Activated CD8-positive, alpha-beta memory T cell treated with anti-CD3 and anti-CD28 coated beads for 24 hours (primary cell): ENCODE results near the gene ZNF74.
"Not testable (repeated sequence)": the region's sequence is repeated elsewhere in the genome, so short reads cannot be mapped to it uniquely, and the experiment has no call there.

Source experiments
- DNase-seq: peaks from one replicate; pipeline ENCODE4 v3.0.0-alpha.2; 2020

Gene ZNF74

GRCh38 chr22:20401376-20402014 lies 7.5 kb downstream of the ZNF74 start:
- no peak for DNase-seq

- DNase-seq: no peak
Measured at GRCh38 chr22:20402960-20403778, 9.2 kb downstream of the ZNF74 start.

- DNase-seq: no peak
Measured at GRCh38 chr22:20403779-20404140, 9.8 kb downstream of the ZNF74 start.

DNA sequence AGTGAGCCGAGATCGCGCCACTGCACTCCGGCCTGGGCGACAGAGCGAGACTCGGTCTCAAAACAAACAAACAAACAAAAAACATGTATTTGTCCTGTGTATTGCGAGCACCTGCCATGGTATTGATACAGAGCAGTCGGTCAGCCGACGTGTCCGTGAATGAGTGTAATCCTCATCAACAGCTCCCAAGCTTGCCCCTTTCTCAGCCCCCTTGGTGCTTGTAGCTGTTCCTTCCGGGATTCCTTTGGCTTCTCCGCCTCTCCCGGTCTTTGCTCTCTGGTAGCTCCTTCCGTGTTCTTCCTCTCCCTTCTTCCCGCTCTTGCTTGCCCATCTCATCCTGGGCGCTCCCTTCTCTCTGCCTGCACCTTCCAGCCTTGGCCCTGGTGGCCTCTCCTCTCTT lies 10.9 kb downstream of the ZNF74 start:
- no peak for DNase-seq

DNA sequence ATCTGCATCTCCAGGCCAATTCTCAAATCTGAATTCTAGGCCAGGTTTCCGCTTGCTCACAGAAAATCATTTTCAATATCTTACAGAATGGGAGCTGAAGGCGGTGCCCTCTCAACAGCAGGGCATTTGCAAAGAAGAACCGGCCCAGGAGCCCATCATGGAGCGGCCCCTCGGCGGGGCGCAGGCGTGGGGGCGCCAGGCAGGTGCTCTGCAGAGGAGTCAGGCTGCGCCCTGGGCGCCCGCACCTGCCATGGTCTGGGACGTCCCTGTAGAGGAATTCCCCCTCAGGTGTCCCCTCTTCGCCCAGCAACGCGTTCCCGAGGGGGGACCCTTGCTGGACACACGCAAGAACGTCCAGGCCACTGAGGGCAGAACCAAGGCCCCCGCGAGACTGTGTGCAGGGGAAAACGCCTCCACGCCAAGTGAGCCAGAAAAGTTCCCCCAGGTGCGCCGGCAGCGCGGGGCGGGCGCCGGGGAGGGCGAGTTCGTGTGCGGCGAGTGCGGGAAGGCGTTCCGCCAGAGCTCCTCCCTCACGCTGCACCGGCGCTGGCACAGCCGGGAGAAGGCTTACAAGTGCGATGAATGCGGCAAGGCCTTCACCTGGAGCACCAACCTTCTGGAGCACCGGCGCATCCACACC lies 11.5 kb downstream of the ZNF74 start:
- DNase-seq: no peak

DNA sequence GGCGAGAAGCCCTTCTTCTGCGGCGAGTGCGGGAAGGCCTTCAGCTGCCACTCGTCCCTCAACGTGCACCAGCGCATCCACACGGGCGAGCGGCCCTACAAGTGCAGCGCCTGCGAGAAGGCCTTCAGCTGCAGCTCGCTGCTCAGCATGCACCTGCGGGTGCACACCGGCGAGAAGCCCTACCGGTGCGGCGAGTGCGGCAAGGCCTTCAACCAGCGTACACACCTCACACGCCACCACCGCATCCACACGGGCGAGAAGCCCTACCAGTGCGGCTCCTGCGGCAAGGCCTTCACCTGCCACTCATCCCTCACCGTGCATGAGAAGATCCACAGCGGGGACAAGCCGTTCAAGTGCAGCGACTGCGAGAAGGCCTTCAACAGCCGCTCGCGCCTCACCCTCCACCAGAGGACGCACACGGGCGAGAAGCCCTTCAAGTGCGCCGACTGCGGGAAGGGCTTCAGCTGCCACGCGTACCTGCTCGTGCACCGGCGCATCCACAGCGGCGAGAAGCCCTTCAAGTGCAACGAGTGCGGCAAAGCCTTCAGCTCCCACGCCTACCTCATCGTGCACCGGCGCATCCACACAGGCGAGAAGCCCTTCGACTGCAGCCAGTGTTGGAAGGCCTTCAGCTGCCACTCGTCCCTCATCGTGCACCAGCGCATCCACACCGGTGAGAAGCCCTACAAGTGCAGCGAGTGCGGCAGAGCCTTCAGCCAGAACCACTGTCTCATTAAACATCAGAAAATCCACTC lies 12.2 kb downstream of the ZNF74 start:
- no peak for DNase-seq

DNA sequence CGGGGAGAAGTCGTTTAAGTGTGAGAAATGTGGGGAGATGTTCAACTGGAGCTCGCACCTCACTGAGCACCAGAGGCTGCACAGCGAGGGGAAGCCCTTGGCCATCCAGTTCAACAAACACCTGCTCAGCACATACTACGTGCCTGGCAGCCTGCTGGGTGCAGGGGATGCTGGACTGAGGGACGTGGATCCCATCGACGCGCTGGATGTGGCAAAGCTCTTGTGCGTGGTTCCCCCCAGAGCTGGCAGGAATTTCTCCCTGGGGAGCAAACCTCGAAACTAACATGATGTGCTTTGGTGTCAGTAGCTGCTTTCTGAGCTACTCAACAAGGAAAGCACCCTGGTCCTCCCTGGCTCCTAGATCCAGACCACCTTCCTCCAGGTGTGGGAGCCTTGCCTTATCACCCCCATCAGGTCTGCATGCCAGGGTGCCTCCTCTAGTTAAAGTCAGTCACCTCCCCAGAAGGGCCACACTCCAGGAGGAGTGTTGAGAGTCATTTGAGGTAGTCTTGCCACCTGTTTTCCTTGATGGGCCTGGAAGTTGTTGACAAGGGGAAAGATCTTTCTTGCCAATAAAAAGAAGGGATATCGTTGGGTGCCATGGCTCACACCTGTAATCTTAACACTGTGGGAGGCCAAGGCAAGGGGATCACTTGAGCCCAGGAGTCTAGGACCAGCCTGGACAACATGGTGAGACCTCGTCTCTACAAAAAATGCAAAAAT lies 12.9 kb downstream of the ZNF74 start:
- DNase-seq: no peak

DNA sequence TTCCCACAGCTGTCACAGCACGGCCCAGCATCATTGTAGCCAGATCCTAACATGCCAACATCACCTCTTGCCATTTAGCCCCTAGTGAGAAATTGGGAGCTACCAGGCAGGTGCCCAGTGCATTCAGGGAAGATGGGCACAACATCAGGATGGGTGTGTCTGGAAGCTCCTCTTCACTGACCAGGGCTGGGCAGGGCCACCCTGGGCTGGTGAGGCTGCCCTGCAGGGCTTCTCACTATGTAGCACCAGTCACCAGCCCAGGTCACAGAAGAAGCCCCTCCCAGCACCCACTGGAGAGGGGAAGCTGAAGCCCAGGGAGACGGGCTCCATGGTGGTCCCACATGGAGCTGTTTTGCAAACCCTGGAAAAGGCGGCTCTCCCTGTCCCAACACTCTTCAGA lies 13.9 kb downstream of the ZNF74 start:
- DNase-seq: peak; percentile 15

GRCh38 chr22:20408891-20409290 lies 14.9 kb downstream of the ZNF74 start:
- DNase-seq: no peak

GRCh38 chr22:20409385-20409784 lies 15.4 kb downstream of the ZNF74 start:
- DNase-seq: peak; percentile 4

- no peak for DNase-seq
Measured at GRCh38 chr22:20412474-20413216, 18.7 kb downstream of the ZNF74 start.

DNA sequence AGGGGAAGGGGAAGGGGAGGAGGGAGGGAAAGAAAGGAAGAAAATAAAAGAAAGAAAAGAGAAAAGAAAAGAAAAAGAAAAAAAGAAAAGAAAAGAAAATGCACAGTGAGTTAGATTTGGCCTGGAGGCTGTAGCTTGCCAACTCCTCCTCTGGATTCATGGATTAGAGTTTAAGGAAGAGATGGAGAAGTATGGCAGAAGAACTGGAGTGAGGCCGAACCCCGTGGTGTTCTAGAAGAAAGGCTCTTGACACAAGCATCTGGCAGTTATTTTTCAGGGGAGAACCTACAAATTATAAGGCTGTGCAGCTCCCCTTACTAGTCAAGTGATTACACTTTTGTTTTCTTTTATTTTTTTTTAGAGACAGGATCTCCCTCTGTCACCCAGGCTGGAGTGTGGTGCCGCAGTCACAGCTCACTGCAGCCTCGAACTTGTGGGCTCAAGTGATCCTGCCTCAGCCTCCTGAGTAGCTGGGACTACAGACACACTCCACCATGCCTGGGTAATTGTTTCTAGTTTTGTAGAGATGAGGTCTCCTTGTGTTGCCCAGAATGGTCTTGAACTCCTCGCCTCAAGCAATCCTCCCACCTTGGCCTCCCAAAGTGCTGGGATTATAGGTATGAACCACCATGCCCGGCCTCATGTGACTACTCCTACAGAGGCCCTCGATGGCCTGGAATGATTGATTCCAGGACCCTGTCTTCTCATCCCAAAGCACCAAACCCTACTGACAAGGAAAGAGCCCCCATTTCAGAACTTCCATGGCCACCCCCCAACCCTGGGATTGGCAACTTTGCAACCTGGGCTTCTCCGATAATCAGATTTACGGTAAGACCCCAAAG lies 19.5 kb downstream of the ZNF74 start:
- no peak for DNase-seq

- no peak for DNase-seq
Measured at GRCh38 chr22:20414059-20414440, 20.1 kb downstream of the ZNF74 start.

GRCh38 chr22:20414450-20414849 lies 20.5 kb downstream of the ZNF74 start:
- no peak for DNase-seq

DNA sequence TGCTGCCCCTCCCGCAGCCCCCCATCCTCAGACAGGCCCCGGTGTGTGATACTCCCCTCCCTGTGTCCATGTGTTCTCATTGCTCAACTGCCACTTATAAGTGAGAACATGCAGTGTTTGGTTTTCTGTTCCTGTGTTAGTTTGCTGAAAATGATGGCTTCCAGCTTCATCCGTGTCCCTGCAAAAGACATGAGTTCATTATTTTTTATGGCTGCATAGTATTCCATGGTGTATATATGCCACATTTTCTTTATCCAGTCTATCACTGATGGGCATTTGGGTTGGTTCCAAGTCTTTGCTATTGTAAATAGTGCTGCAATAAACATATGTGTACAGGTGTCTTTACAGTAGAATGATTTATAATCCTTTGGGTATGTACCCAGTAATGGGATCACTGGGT lies 21.3 kb downstream of the ZNF74 start:
- DNase-seq: not testable (repeated sequence)

DNA sequence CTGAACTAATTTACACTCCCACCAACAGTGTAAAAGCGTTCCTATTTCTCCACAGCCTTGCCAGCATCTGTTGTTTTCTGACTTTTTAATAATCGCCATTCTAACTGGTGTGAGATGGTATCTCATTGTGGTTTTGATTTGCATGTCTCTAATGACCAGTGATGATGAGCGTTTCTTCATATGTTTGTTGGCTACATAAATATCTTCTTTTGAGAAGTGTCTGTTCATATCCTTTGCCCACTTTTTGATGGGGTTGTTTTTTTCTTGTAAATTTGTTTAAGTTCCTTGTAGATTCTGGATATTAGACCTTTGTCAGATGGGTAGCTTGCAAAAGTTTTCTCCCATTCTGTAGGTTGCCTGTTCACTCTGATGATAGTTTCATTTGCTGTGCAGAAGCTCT lies 21.7 kb downstream of the ZNF74 start:
- DNase-seq: not testable (repeated sequence)

DNA sequence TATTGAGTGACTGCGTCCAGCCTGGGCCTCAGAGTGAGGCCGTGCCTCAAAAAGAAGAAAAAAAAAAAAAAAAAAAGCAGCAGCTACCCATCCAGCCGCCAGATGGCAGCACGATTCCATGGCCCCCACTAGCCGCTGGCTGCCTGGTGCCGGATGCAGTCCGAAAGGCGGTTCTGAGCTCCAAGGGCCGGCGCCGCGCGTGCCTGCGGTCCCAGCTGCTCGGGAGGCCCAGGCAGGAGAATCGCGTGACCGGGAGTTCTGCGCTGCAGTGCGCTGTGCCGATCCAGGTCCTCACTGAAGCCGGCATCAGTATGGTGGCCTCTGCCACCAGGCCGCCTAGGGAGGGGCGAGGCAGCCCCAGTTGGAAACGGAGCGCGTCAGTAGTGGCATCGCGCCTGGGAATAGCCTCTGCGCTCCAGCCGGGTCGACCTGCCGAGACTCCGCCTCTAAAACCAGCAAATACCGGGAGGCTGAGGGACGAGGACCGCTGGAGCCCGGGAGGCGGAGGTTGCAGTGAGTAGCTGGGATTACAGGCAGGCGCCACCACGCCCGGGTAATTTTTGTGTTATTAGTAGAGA lies 24.3 kb downstream of the ZNF74 start:
- DNase-seq: peak; percentile 89

DNA sequence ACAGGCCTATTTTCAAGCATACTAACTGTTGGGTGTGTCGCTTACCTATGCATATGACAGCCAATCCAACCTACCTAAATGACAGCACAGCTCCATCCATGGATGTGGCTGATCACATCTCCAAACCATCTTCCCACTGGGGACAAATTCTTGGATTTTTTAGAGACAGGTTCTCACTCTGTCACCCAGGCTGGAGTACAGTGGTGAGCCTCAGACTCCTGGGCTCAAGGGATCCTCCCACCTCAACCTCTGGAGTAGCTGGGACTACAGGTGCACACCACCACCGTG lies 25.7 kb downstream of the ZNF74 start:
- no peak for DNase-seq

DNA sequence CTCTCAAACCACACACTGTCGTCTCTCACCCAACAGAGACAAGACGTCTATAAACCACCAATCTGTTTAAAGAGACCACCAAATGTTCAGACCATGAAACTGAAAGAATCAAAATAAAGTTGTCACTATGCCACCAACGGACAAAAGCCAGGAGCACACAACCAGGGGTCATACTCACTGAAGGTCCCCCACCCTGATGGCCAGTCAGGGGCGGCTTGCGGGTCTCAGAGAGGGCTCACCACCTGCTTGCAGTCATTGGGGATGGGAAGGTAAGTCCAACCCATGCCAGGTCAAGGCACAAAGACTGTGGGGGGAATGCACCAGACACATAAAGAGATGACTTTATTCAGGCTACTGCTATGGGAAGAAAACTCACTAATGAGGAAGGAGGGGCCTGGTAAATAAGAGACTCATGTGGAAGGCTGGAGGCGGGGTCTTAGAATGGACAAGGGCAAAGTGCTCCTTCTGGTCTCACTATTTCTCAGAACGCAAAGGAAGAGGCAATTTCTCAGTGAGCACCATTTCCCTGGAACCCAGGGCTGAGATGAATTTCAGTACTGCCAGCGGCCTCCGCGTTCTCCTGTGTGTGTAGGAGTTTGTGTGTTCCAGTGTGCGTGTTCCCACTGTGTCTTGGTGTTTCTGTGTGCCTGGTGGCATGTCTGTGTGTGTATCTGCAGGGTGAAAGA lies 26.3 kb downstream of the ZNF74 start:
- no peak for DNase-seq

GRCh38 chr22:20421507-20421874 lies 27.5 kb downstream of the ZNF74 start:
- no peak for DNase-seq
